ENCODE results near the gene PGAM2.
A peak's percentile ranks its signal among the peaks of the same experiment; 100 is the strongest.
"Not testable (repeated sequence)": the region's sequence is repeated elsewhere in the genome, so short reads cannot be mapped to it uniquely, and the experiment has no call there.

PGAM2 gene

DNA sequence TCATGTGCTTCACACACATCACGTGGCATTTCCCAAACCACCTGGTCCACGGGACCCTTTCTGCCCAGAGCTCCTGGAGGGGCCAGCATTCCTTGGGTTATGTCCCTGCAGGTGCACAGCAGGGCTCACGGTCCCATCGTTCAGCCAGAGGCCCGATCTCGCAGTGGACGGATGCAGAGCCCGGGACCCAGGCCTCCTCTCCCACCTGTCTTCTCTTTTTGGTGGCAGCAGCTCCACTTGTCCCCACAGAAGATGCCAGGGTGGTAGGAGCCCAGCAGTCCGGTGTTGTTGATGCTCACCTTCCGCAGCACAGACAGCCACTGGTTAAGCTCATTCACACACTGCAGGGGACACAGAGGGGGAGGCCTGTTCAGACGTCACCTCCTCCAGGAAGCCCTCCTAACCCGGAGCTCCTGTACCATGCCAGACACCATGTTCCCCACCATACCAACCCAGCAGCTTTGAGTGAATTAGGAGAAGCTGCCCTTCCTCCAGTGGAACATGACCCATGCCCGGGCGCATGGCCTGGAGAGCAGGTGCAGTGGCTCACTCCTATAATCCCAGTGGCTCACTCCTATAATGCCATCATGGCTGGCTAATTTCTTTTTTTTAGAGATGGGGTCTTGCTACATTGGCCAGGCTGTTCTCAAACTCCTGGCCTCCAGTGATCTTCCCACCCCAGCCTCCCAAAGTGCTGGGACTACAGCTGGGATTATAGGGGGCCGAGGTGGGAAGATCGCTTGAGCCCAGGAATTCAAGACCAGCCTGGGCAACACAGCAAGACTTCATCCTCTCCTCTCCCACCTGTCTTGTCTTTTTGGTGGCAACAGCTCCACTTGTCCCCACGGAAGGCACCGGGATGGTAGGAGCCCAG lies 31.2 kb downstream of the PGAM2 start:
- DNase-seq: not testable (repeated sequence)

DNA sequence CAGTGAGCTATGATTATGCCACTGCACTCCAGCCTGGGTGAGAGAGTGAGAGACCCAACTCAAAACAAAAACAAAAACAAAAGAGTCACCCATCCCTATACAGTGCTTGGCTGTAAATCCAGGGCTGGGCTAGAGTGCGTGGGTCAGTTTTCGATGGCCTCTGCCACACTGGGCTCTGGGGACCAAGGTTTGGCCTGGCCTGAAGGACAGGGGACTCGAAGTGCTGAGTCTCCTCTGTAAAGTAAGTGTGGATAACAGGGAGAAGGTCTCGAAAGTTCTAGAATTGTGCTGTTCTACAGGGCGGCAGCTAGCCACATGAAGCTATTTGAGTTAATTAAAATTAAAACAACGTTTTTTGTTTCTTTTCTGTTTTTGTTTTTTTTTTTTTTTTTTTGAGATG lies 33.3 kb downstream of the PGAM2 start:
- not testable (repeated sequence) for DNase-seq

DNA sequence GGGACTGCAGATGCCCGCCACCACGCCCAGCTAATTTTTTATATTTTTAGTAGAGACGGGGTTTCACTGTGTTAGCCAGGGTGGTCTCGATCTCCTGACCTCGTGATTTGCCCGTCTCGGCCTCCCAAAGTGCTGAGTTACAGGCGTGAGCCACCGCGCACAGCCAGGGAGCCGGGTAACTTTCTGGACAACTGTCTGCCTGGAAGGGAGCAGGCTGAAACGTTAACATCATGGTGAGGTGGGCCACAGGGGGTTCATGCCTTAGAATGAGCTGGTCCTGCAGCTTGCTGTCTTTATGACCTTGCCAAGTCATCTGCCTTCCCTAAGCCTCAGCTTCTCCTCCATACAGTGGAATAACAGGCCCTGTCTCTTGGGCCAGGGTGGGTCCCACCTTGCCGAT lies 34.0 kb downstream of the PGAM2 start:
- not testable (repeated sequence) for DNase-seq

DNA sequence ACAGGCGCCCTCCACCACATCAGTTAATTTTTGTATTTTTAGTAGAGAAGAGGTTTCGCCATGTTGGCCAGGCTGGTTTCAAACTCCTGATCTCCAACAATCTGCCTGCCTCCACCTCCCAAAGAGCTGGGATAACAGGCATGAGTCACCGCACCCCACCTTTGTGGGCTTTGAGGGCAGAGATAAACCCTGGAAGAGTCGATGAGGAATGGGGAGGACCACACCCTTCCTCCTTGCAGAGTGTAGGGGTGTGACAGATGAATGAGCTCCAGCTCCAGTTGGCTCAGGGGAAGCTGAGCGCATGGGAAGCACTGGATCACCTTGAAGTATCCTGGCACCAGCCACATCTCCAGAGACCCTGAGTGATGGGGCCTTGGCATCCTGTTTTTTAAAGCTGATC lies 35.3 kb downstream of the PGAM2 start:
- DNase-seq: not testable (repeated sequence)

DNA sequence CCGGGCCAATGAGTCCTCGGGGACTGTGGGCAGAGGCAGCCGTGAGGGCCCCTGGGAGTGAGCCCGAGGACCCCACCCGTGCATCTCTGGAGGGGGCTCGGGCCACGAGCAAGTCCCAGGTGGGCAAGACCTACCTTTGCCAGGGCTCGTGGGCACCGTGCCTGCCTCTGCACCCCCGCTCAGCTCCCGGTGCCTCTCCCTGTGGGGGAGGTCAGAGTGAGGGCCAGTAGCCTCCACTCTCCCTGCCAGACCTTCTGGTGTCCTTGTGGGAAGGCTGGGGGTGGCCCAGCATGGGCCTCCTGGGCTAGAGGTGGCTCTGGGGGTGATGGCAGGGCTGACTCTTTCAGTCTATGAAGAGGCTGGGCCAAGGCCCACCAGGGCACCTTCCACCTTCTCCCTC lies 35.9 kb downstream of the PGAM2 start:
- DNase-seq: not testable (repeated sequence)

DNA sequence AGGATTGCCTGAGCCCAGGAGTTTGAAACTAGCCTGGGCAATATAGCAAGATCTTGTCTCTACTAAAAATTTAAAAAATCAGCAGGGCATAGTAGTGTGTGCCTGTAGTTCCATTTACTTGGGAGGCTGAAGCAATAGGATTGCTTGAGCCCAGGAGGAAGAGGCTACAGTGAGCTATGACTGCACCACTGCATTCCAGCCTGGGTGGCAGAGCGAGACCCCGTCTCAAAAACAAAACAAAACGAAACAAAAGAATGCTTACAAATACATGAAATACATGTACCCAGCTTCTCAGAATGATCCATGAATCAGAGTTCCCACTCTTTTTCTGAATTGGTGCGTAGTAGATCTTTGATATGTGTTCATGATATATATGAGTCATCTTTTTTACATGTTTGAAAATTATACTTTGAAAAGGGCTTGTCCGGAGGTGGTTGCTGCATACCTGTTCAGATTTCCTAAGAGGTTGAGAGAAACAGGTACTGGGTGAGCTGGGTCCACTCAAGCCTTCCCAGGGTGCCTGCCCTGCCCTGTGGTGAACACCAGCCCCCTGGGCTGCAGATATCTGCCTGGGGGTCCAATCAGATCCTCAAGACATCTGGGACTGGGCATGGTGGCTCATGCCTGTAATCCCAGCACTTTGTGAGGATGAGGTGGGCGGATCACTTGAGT lies 42.4 kb downstream of the PGAM2 start:
- not testable (repeated sequence) for DNase-seq

DNA sequence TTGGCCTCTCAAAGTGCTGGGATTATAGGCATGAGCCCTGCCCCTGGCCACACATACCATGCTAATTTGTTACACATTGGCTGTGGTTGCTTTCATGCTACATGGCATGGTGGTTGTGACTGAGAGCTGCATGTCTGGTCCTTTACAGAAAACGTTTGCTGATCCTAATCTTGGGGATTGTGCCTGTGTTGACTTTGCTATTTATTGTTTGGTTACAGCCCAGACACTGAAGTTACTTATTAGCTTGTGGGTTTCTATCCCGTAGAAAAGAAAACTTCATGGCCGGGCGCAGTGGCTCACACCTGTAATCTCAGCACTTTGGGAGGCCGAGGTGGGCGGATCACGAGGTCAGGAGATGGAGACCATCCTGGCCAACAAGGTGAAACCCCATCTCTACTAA lies 43.3 kb downstream of the PGAM2 start:
- not testable (repeated sequence) for DNase-seq

DNA sequence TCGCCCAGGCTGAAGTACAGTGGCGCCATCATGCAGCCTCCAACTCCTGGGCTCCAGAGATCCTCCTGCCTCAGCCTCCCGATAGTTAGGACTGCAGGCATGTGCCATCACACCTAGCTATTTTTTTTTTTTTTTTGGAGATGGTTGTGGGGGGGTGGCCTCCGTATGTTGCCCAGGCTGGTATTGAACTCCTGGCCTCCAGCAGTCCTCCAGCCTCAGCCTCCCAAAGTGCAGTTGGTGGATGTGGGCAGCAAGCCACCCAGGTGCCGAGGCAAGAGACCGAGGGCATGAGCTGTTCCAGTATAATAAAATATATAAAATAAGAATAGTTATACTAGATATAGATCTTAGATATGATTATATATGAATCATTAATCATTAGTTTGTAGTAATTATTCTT lies 45.5 kb downstream of the PGAM2 start:
- not testable (repeated sequence) for DNase-seq

DNA sequence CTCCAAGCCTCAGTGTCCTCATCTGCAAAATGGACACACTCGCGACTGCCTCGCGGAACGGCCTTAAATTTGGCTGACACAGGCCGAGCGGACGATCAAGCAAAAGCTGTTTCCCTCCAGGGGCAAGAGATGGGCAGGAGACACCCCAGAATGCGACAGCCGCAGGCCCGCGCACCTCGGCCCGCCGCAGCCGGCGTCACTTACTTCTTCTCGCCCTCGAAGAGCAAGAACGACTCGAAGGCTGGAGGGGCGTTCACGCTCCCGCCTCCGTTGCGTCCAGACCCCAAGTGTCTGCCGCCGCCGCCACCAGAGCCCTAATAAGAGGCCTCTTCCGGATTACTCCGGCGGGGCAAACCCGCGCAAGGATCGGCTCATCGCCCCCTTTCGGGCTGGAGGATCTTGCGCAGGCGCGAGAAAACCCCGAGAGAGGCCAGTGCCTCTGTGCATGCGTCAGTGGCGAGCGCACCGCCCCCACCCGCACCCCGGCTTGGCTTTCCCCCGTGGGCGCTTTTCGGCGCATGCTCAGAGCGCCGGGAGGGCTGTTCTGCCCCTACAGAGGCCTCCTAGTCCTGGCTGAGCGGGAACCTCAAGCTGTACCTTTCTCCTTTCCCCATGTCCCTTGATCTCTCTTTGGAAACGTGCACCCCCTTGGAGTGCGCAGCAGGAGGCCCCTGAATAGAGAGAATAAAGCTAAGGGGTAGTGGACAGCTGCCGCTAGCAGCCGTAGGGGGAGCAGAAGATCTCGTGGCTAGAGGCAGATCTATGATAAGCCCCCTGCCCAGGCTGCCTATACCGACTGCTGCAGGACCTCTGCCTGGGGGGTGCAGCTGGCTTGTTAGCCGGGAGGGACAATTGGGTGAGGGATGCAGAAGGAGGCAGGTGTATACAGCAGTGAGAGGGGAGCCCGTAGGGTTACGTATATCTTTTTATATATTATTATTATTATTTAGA lies 46.2 kb downstream of the PGAM2 start:
- peak; percentile 78 to 98 (median 96) for DNase-seq

DNA sequence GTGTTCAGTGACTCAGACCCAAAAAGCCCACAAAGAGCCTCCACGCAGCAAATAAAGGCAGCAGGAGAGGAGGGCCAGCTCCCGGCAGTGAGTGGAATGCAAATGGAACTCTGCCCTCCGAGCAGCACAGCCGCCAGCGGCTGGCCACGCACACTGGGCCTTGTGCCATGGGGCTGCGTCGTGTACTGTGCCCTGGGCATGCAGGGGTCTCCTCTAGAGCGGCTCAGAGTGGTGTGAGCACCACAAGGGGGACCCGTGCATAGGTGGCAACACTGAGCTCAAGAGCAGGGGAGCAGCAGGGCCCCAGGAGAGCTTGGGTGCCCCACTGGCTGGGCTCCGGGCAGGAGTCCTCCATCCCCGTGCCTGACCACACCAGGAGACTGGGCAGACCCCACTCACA lies 50.3 kb downstream of the PGAM2 start:
- DNase-seq: peak in 25 of 58 donors; percentile 4 to 65 (median 21)

Measured in anterior cingulate cortex (tissue), 58 donors.